ENCODE measurements around the gene KCNQ2. TPM values are rescaled to one million over a fixed set of nuclear protein-coding genes. Genes with fewer than 3 reads are reported as not detected.

KCNQ2 gene
- polyA plus RNA-seq, 3 donors, result not detected

DNA sequence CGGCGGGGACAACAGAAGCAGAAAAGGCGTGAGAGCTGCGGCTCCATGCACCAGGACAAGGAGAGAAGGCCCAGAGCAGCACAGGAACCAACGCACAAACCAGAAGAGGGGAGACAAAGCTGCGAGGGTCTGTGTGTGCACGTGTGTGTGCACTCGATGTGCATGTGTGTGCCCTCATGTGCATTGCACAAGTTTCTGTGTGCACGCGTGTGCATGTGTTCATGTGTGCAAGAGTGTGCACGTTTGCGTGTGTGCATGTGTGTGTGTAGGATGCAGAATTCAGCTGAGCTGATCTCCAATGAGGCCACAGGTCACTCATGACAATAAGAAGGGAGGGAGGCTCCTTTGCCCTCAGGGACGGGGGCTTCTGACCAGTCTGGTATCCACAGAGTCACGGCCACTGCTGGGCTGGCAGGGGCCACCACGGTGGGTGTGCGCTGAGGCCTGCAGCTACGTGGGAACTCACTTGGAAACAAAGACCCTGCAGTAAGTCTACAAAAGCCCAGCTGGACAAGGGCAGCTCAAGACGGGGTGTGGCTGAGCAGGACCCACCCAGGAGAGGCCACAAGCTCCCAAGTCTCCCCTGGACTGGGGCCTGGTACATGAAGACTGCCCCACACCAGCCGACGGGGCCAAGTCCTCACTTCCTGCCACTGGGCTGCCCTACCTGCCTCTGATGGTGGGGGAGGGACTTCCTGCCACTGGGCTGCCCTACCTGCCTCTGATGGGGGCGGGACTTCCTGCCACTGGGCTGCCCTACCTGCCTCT is 63.2 kb downstream of the KCNQ2 start:
- Mint-ChIP-seq H3K4me3 (no peak overlapping the region), H3K9me3 (peaks cover 0 to 3% (median 0%) of the 10 kb centered on the region in 7 donors), H3K27me3 (ENCODE audit: low read depth in 3 of 3) (peaks cover 0 to 5% (median under 1%) of the 10 kb centered on the region in 3 donors), H3K27ac (no peak overlapping the region), H3K36me3 (no peaks in the 10 kb centered on the region), H3K4me1 (no peaks in the 10 kb centered on the region)
- Histone ChIP-seq H3K36me3 (replicated peaks in 1 of 2; ENCODE audit: control insufficient read depth in 1 of 2, insufficient read depth in 2 of 2, low read length in 2 of 2) (no peaks in the 10 kb centered on the region), H3K79me2 (ENCODE audit: insufficient read depth, low read length) (no peaks in the 10 kb centered on the region), H3K4me1 (ENCODE audit: control insufficient read depth in 1 of 2, insufficient read depth in 2 of 2, low read length in 2 of 2) (no peaks in the 10 kb centered on the region), H3K27me3 (ENCODE audit: control insufficient read depth in 2 of 2, insufficient read depth in 2 of 2, low read length in 2 of 2) (no peaks in the 10 kb centered on the region), H3K4me2 (replicated peaks; ENCODE audit: extremely low read depth, low read length, poor library complexity, severe bottlenecking) (no peak overlapping the region), H3K9ac (ENCODE audit: insufficient read depth, low read length, poor library complexity, severe bottlenecking) (no peak overlapping the region), H4K20me1 (ENCODE audit: insufficient read depth, low read length) (no peaks in the 10 kb centered on the region), H3K27ac (ENCODE audit: low read depth in 1 of 2, low read length in 2 of 2) (no peak overlapping the region), H3K9me3 (replicated peaks in 1 of 2; ENCODE audit: control insufficient read depth in 1 of 2, insufficient read depth in 1 of 2, low read length in 2 of 2) (no peaks in the 10 kb centered on the region), H2AFZ (ENCODE audit: insufficient read depth, low read depth, low read length, poor library complexity, severe bottlenecking) (no peak overlapping the region), H3K4me3 (replicated peaks in 1 of 3; ENCODE audit: low read depth in 2 of 3, low read length in 3 of 3) (no peak overlapping the region)
- WGBS (ENCODE audit: insufficient coverage), result 87% methylated on average over 19 of the region's 21 CpGs
- TF ChIP-seq, protein P1, sequence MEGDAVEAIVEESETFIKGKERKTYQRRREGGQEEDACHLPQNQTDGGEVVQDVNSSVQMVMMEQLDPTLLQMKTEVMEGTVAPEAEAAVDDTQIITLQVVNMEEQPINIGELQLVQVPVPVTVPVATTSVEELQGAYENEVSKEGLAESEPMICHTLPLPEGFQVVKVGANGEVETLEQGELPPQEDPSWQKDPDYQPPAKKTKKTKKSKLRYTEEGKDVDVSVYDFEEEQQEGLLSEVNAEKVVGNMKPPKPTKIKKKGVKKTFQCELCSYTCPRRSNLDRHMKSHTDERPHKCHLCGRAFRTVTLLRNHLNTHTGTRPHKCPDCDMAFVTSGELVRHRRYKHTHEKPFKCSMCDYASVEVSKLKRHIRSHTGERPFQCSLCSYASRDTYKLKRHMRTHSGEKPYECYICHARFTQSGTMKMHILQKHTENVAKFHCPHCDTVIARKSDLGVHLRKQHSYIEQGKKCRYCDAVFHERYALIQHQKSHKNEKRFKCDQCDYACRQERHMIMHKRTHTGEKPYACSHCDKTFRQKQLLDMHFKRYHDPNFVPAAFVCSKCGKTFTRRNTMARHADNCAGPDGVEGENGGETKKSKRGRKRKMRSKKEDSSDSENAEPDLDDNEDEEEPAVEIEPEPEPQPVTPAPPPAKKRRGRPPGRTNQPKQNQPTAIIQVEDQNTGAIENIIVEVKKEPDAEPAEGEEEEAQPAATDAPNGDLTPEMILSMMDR (IDR thresholded peaks at IDR 0.05), result no peak
- intact Hi-C loops (cut with micrococcal nuclease), result no loop called here
- no peak for DNase-seq

DNA sequence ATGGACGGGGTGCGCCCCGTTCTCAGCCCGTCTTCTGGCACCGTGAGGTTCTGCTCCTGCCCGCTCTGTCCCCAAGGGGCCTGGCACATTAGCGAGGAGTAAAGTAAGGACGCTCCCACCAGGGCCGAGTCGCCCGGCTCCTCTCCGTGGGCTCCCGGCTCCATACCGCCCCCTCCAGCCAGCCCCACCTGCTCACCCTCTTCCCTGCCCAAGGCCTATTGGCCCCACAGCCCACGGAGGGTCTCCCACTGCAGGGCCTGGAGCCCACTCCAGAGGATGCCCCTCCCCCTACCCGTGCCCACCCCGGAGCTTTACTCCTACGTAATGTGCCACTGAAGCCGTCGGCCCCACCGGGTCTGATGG is 63.8 kb downstream of the KCNQ2 start:
- no peak for DNase-seq
- Mint-ChIP-seq H3K4me3 (no peak overlapping the region), H3K27me3 (ENCODE audit: low read depth in 3 of 3) (peaks cover 0 to 5% (median 1%) of the 10 kb centered on the region in 3 donors), H3K4me1 (no peaks in the 10 kb centered on the region), H3K9me3 (peaks cover 0 to 3% (median 0%) of the 10 kb centered on the region in 7 donors), H3K27ac (no peak overlapping the region), H3K36me3 (no peaks in the 10 kb centered on the region)
- H3K9ac ChIP-seq (ENCODE audit: insufficient read depth, low read length, poor library complexity, severe bottlenecking), result no peak overlapping the region
- H3K4me2 ChIP-seq (replicated peaks; ENCODE audit: extremely low read depth, low read length, poor library complexity, severe bottlenecking), result no peak overlapping the region
- no peaks in the 10 kb centered on the region for H3K36me3 ChIP-seq (replicated peaks in 1 of 2; ENCODE audit: control insufficient read depth in 1 of 2, insufficient read depth in 2 of 2, low read length in 2 of 2)
- no peaks in the 10 kb centered on the region for H3K27me3 ChIP-seq (ENCODE audit: control insufficient read depth in 2 of 2, insufficient read depth in 2 of 2, low read length in 2 of 2)
- no peak overlapping the region for H2AFZ ChIP-seq (ENCODE audit: insufficient read depth, low read depth, low read length, poor library complexity, severe bottlenecking)
- no peaks in the 10 kb centered on the region for H3K79me2 ChIP-seq (ENCODE audit: insufficient read depth, low read length)
- intact Hi-C loops (cut with micrococcal nuclease), result no loop called here
- no peaks in the 10 kb centered on the region for H4K20me1 ChIP-seq (ENCODE audit: insufficient read depth, low read length)
- no peak overlapping the region for H3K4me3 ChIP-seq (replicated peaks in 1 of 3; ENCODE audit: low read depth in 2 of 3, low read length in 3 of 3)
- H3K4me1 ChIP-seq (ENCODE audit: control insufficient read depth in 1 of 2, insufficient read depth in 2 of 2, low read length in 2 of 2), result no peaks in the 10 kb centered on the region
- 97% methylated on average over 15 of the region's 21 CpGs for WGBS (ENCODE audit: insufficient coverage)
- H3K9me3 ChIP-seq (replicated peaks in 1 of 2; ENCODE audit: control insufficient read depth in 1 of 2, insufficient read depth in 1 of 2, low read length in 2 of 2), result no peaks in the 10 kb centered on the region
- TF ChIP-seq, protein P1 (IDR thresholded peaks at IDR 0.05), result no peak
- no peak overlapping the region for H3K27ac ChIP-seq (ENCODE audit: low read depth in 1 of 2, low read length in 2 of 2)
